Chondrocyte (in vitro differentiated cells): ENCODE results near the gene ROS1. TPM values are rescaled to one million over a fixed set of nuclear protein-coding genes. Genes with fewer than 3 reads are reported as not detected.

Experiments used
- DNase-seq: peaks from one replicate; pipeline ENCODE4 v3.0.0; 2021; ENCODE audit warnings: mixed read lengths, low spot score
- H3K27ac Mint-ChIP-seq: one replicate; pipeline ENCODE4 v1.8.0; 2021; ENCODE audit warnings: mild to moderate bottlenecking, moderate library complexity, mixed read lengths; ENCODE audit not compliant: unreplicated experiment
- H3K27me3 Mint-ChIP-seq: 2 replicates; pipeline ENCODE4 v1.8.0; 2021; ENCODE audit warnings: low read depth, mixed read lengths
- H3K36me3 Mint-ChIP-seq: 2 replicates; pipeline ENCODE4 v1.8.0; 2021; ENCODE audit warnings: low read depth, mixed read lengths
- H3K4me1 Mint-ChIP-seq: 2 replicates; pipeline ENCODE4 v1.8.0; 2021; ENCODE audit warnings: low read depth, mild to moderate bottlenecking, mixed read lengths
- H3K4me3 Mint-ChIP-seq: one replicate; pipeline ENCODE4 v1.8.0; 2021; ENCODE audit warnings: mild to moderate bottlenecking, moderate library complexity, mixed read lengths; ENCODE audit not compliant: unreplicated experiment
- H3K9me3 Mint-ChIP-seq: 2 replicates; pipeline ENCODE4 v1.8.0; 2021; ENCODE audit warnings: low read depth, mixed read lengths
- CTCF ChIP-seq: fragments of 200-600 bp; sonication (generic); IDR thresholded peaks from 2 replicates; pipeline ENCODE4 v1.5.0; 2021; ENCODE audit warnings: antibody characterized with exemption, mild to moderate bottlenecking, moderate library complexity
- total RNA-seq: library from RNA; stranded (reverse); gene quantifications from 3 replicates; pipeline ENCODE4 v1.2.1, GENCODE V29; 2021

The ROS1 gene
- total RNA-seq, 1 donor from 2014 or later = not detected

GRCh38 chr6:117414770-117415169 lies 11.0 kb downstream of the ROS1 start:
- DNase-seq = no peak
- peaks cover 59% of the 10 kb centered on the region for H3K27me3 Mint-ChIP-seq
- H3K4me3 Mint-ChIP-seq = no peak overlapping the region
- H3K27ac Mint-ChIP-seq = no peak overlapping the region
- H3K9me3 Mint-ChIP-seq = no peaks in the 10 kb centered on the region
- H3K36me3 Mint-ChIP-seq = peaks cover 1% of the 10 kb centered on the region
- TF ChIP-seq CTCF = no peak
- H3K4me1 Mint-ChIP-seq = no peaks in the 10 kb centered on the region

GRCh38 chr6:117411474-117411873 lies 14.3 kb downstream of the ROS1 start:
- Mint-ChIP-seq H3K36me3 (peaks cover 1% of the 10 kb centered on the region), H3K27ac (no peak overlapping the region), H3K9me3 (no peaks in the 10 kb centered on the region), H3K4me3 (no peak overlapping the region), H3K4me1 (no peaks in the 10 kb centered on the region), H3K27me3 (peaks cover 49% of the 10 kb centered on the region)
- DNase-seq = no peak
- no peak for TF ChIP-seq CTCF

GRCh38 chr6:117409863-117410262 lies 15.9 kb downstream of the ROS1 start:
- no peak overlapping the region for H3K27ac Mint-ChIP-seq
- peaks cover 1% of the 10 kb centered on the region for H3K36me3 Mint-ChIP-seq
- no peak overlapping the region for H3K4me3 Mint-ChIP-seq
- no peaks in the 10 kb centered on the region for H3K9me3 Mint-ChIP-seq
- no peak for TF ChIP-seq CTCF
- DNase-seq = no peak
- H3K27me3 Mint-ChIP-seq = peaks cover 44% of the 10 kb centered on the region
- no peaks in the 10 kb centered on the region for H3K4me1 Mint-ChIP-seq

- Mint-ChIP-seq H3K27me3 (peaks cover 44% of the 10 kb centered on the region), H3K36me3 (peaks cover 1% of the 10 kb centered on the region), H3K4me3 (no peak overlapping the region), H3K27ac (no peak overlapping the region), H3K4me1 (no peaks in the 10 kb centered on the region), H3K9me3 (no peaks in the 10 kb centered on the region)
- no peak for TF ChIP-seq CTCF
- no peak for DNase-seq
These were observed 16.3 kb downstream of the ROS1 start for GRCh38 chr6:117409420-117409819.

GRCh38 chr6:117404548-117404947 lies 21.2 kb downstream of the ROS1 start:
- Mint-ChIP-seq H3K36me3 (no peaks in the 10 kb centered on the region), H3K4me1 (no peaks in the 10 kb centered on the region), H3K27ac (no peak overlapping the region), H3K4me3 (no peak overlapping the region), H3K9me3 (no peaks in the 10 kb centered on the region), H3K27me3 (peaks cover 11% of the 10 kb centered on the region)
- DNase-seq = no peak
- TF ChIP-seq CTCF = peak; percentile 72
